Common myeloid progenitor, CD34-positive (primary cell): ENCODE data around the gene LPP.
"Not testable (repeated sequence)": the region's sequence is repeated elsewhere in the genome, so short reads cannot be mapped to it uniquely, and the experiment has no call there.

ENCODE experiments used
- CTCF ChIA-PET: fragments of 350-600 bp; sonication (Branson Sonifier 250); formaldehyde crosslinking; loops from one replicate; lab custom pipeline; 2021; ENCODE audit warnings: antibody characterized with exemption; lab: Charles Lee
- POLR2A ChIA-PET: fragments of 350-600 bp; sonication (Branson Sonifier 250); formaldehyde crosslinking; loops from one replicate; lab custom pipeline; 2021; ENCODE audit warnings: antibody characterized with exemption; lab: Charles Lee
- DNase-seq, 3 donors: peaks; one replicate each; pipeline versions ENCODE4 v3.0.0 to v3.0.0-alpha.2; 2013
- H3K27ac ChIP-seq, 2 experiments: 1 replicate in 1 of 2; 2 replicates in 1 of 2; pipeline ENCODE4 v1.7.0; 2013; ENCODE audit warnings: inconsistent platforms in 2 of 2, low read length in 2 of 2, mild to moderate bottlenecking in 2 of 2, low read depth in 1 of 2, moderate library complexity in 1 of 2; ENCODE audit not compliant: severe bottlenecking in 2 of 2, insufficient read depth in 1 of 2, poor library complexity in 1 of 2
- H3K27me3 ChIP-seq, 5 experiments: replicated peaks in 2 of 5; 1 replicate in 3 of 5; 2 replicates in 2 of 5; pipeline versions ENCODE4 v1.6.1 to v1.7.0; 2013; ENCODE audit warnings: low read length in 4 of 5, mild to moderate bottlenecking in 2 of 5, moderate library complexity in 2 of 5, inconsistent platforms in 1 of 5; ENCODE audit not compliant: insufficient read depth in 5 of 5, control insufficient read depth in 4 of 5
- H3K36me3 ChIP-seq, 4 experiments: 1 replicate in 2 of 4; 2 replicates in 2 of 4; pipeline versions ENCODE4 v1.6.1 to v1.7.0; 2013; ENCODE audit warnings: low read length in 3 of 4, control low read depth in 1 of 4, mild to moderate bottlenecking in 1 of 4; ENCODE audit not compliant: control insufficient read depth in 4 of 4, insufficient read depth in 4 of 4
- H3K4me1 ChIP-seq, 4 experiments: 1 replicate in 3 of 4; 2 replicates in 1 of 4; pipeline versions ENCODE4 v1.6.1 to v1.7.1; 2013; ENCODE audit warnings: low read length in 3 of 4, mild to moderate bottlenecking in 3 of 4, control low read depth in 1 of 4, inconsistent platforms in 1 of 4, moderate library complexity in 1 of 4; ENCODE audit not compliant: control insufficient read depth in 4 of 4, insufficient read depth in 4 of 4; ENCODE audit errors: control extremely low read depth in 1 of 4
- H3K4me3 ChIP-seq, 7 experiments: 1 replicate in 4 of 7; 2 replicates in 3 of 7; pipeline versions ENCODE4 v1.5.1 to v1.7.0; 2013; ENCODE audit warnings: mild to moderate bottlenecking in 7 of 7, low read length in 6 of 7, moderate library complexity in 6 of 7, inconsistent platforms in 2 of 7, low read depth in 2 of 7, control low read depth in 1 of 7; ENCODE audit not compliant: insufficient read depth in 4 of 7, control insufficient read depth in 1 of 7; ENCODE audit errors: extremely low read depth in 1 of 7
- H3K9me3 ChIP-seq, 5 experiments: 1 replicate in 4 of 5; 2 replicates in 1 of 5; pipeline versions ENCODE4 v1.6.1 to v1.7.1; 2013; ENCODE audit warnings: low read length in 4 of 5, mild to moderate bottlenecking in 2 of 5, inconsistent platforms in 1 of 5, low read depth in 1 of 5, moderate library complexity in 1 of 5; ENCODE audit not compliant: control insufficient read depth in 4 of 5, insufficient read depth in 2 of 5; ENCODE audit errors: control extremely low read depth in 1 of 5
- WGBS: methylation state at CpG from one replicate; pipeline ENCODE4 v1.1.5; 2013; ENCODE audit not compliant: insufficient coverage; 5-methylcytosine and 5-hydroxymethylcytosine counted together

LPP gene

GRCh38 chr3:188604651-188605050 is 450.7 kb downstream of the LPP start:
- POLR2A ChIA-PET: no interaction called here

GRCh38 chr3:188605231-188605630 is 451.3 kb downstream of the LPP start:
- H3K36me3 ChIP-seq: peaks cover 0 to 12% (median 9%) of the 10 kb centered on the region in 4 experiments
- POLR2A ChIA-PET: no interaction called here
- H3K4me1 ChIP-seq: peaks cover 0 to 4% (median 1%) of the 10 kb centered on the region in 4 experiments
- no peak for DNase-seq
- no peak overlapping the region for H3K4me3 ChIP-seq
- peaks cover 0 to 7% (median 0%) of the 10 kb centered on the region in 5 experiments for H3K9me3 ChIP-seq
- CTCF ChIA-PET: no interaction called here
- no peaks in the 10 kb centered on the region for H3K27me3 ChIP-seq
- no peak overlapping the region for H3K27ac ChIP-seq

More at GRCh38 chr3:188604651-188605050, 450.7 kb downstream of the LPP start:
- Histone ChIP-seq H3K9me3 (peaks cover 0 to 7% (median 0%) of the 10 kb centered on the region in 5 experiments), H3K4me1 (peaks cover 0 to 4% (median 1%) of the 10 kb centered on the region in 4 experiments), H3K27me3 (no peaks in the 10 kb centered on the region), H3K4me3 (no peak overlapping the region), H3K36me3 (peaks cover 0 to 8% (median 5%) of the 10 kb centered on the region in 4 experiments), H3K27ac (no peak overlapping the region)
- no peak for DNase-seq
- 100% methylated on average over 1 of the region's 1 CpG for WGBS
- CTCF ChIA-PET: no interaction called here

GRCh38 chr3:188605905-188606304 is 451.9 kb downstream of the LPP start:
- no peak overlapping the region for H3K27ac ChIP-seq
- POLR2A ChIA-PET: interaction anchor here (0.6 kb wide), 1 partner anchor 40 kb away, joined by 3 read pairs; no protein-coding TSS in a partner anchor
- peaks cover 0 to 4% (median 1%) of the 10 kb centered on the region in 4 experiments for H3K4me1 ChIP-seq
- H3K4me3 ChIP-seq: no peak overlapping the region
- CTCF ChIA-PET: interaction anchor here (1.0 kb wide), 1 partner anchor 348 kb away, joined by 3 read pairs; no protein-coding TSS in a partner anchor
- H3K27me3 ChIP-seq: no peaks in the 10 kb centered on the region
- H3K9me3 ChIP-seq: peaks cover 0 to 7% (median 0%) of the 10 kb centered on the region in 5 experiments
- 90% methylated on average over 4 of the region's 5 CpGs for WGBS
- peaks cover 0 to 14% (median 9%) of the 10 kb centered on the region in 4 experiments for H3K36me3 ChIP-seq
- peak in 2 of 3 donors; percentile 16 to 55 for DNase-seq

- ChIA-PET POLR2A (no interaction called here), CTCF (no interaction called here)
- no peak overlapping the region for H3K4me3 ChIP-seq
- H3K27ac ChIP-seq: no peak overlapping the region
- peaks cover 0 to 4% (median 1%) of the 10 kb centered on the region in 4 experiments for H3K4me1 ChIP-seq
- DNase-seq: peak; percentile 72 to 95 (median 88)
- no peaks in the 10 kb centered on the region for H3K27me3 ChIP-seq
- peaks cover 0 to 7% (median 0%) of the 10 kb centered on the region in 5 experiments for H3K9me3 ChIP-seq
- H3K36me3 ChIP-seq: peaks cover 0 to 14% (median 9%) of the 10 kb centered on the region in 4 experiments
Measured at GRCh38 chr3:188607805-188608315, 453.9 kb downstream of the LPP start.

- POLR2A ChIA-PET: no interaction called here
- peaks cover 0 to 7% (median 0%) of the 10 kb centered on the region in 5 experiments for H3K9me3 ChIP-seq
- peaks cover 0 to 14% (median 9%) of the 10 kb centered on the region in 4 experiments for H3K36me3 ChIP-seq
- CTCF ChIA-PET: no interaction called here
- H3K4me3 ChIP-seq: no peak overlapping the region
- H3K27ac ChIP-seq: no peak overlapping the region
- peaks cover 0 to 4% (median 1%) of the 10 kb centered on the region in 4 experiments for H3K4me1 ChIP-seq
- no peaks in the 10 kb centered on the region for H3K27me3 ChIP-seq
- no peak for DNase-seq
- WGBS: no CpG with 5 or more reads among the region's 3 CpGs
Measured at GRCh38 chr3:188608401-188608800, 454.4 kb downstream of the LPP start.

- POLR2A ChIA-PET, H3K4me3 ChIP-seq, H3K27ac ChIP-seq, CTCF ChIA-PET, H3K27me3 ChIP-seq, DNase-seq, H3K4me1 ChIP-seq, H3K9me3 ChIP-seq: not testable (repeated sequence)
- H3K36me3 ChIP-seq: peaks cover 2 to 14% (median 9%) of the 10 kb centered on the region in 4 experiments
- 91% methylated on average over 3 of the region's 6 CpGs for WGBS
Measured at GRCh38 chr3:188613721-188614120, 459.8 kb downstream of the LPP start.

- no CpG with 5 or more reads among the region's 2 CpGs for WGBS
- no peak overlapping the region for H3K27ac ChIP-seq
- H3K36me3 ChIP-seq: peaks cover 0 to 2% (median 0%) of the 10 kb centered on the region in 4 experiments
- H3K9me3 ChIP-seq: no peaks in the 10 kb centered on the region
- H3K27me3 ChIP-seq: no peaks in the 10 kb centered on the region
- no peak for DNase-seq
- no peaks in the 10 kb centered on the region for H3K4me1 ChIP-seq
- no peak overlapping the region for H3K4me3 ChIP-seq
- ChIA-PET POLR2A (no interaction called here), CTCF (no interaction called here)
Measured at GRCh38 chr3:188617270-188617669, 463.3 kb downstream of the LPP start.
